ENCODE data around the gene KYAT1.
A peak's percentile ranks its signal among the peaks of the same experiment; 100 is the strongest.

KYAT1 gene

GRCh38 chr9:128786681-128787601, 94.8 kb downstream of the KYAT1 start, which contains the start of gene TBC1D13:
TSS of gene TBC1D13 (plus strand) at chr9:128787253. CDS start at chr9:128787354, 101 bp downstream.
- Histone ChIP-seq H3K27ac (ENCODE audit: low read depth, low read length, poor library complexity, severe bottlenecking) (peak within 1 kb of the TSS; percentile 43), H3F3A (ENCODE audit: insufficient read depth, low read length) (no peaks in the 10 kb centered on the region), H3K4me3 (ENCODE audit: low read depth, low read length, poor library complexity, severe bottlenecking) (peak within 1 kb of the TSS; percentile 82), H3K79me2 (ENCODE audit: insufficient read depth, low read length) (peaks cover 6% of the 10 kb centered on the region; the same call in 1 of the 2 replicates), H3K9ac (ENCODE audit: low read length) (peak within 1 kb of the TSS; percentile 83), H3K4me1 (ENCODE audit: insufficient read depth, low read length, severe bottlenecking) (peaks cover 23% of the 10 kb centered on the region), H4K20me1 (ENCODE audit: insufficient read depth, low read length) (no peaks in the 10 kb centered on the region), H3K27me3 (ENCODE audit: insufficient read depth, low read length) (no peaks in the 10 kb centered on the region), H3K4me2 (ENCODE audit: low read length) (peak within 1 kb of the TSS; percentile 89), H3K9me2 (ENCODE audit: low read depth, low read length) (no peaks in the 10 kb centered on the region), H3K36me3 (ENCODE audit: insufficient read depth, low read length) (peaks cover 12% of the 10 kb centered on the region; the same call in 1 of the 2 replicates), H2AFZ (ENCODE audit: low read length) (peak within 1 kb of the TSS; percentile 87), H3K9me3 (ENCODE audit: low read length) (peaks cover 5% of the 10 kb centered on the region; the same call in 1 of the 2 replicates)
- TF ChIP-seq CTCF (IDR thresholded peaks at IDR 0.05; ENCODE audit: low read length): no peak
- no peak for TF ChIP-seq EZH2 (IDR thresholded peaks at IDR 0.05; ENCODE audit: borderline replicate concordance, low read length)

GRCh38 chr9:128785427-128785826, 96.3 kb downstream of the KYAT1 start:
- Histone ChIP-seq H3K9me2 (ENCODE audit: low read depth, low read length) (no peaks in the 10 kb centered on the region), H4K20me1 (ENCODE audit: insufficient read depth, low read length) (no peaks in the 10 kb centered on the region)
- TF ChIP-seq CTCF (IDR thresholded peaks at IDR 0.05; ENCODE audit: low read length) (no peak), EZH2 (IDR thresholded peaks at IDR 0.05; ENCODE audit: borderline replicate concordance, low read length) (no peak)

More at GRCh38 chr9:128785427-128785826, 96.3 kb downstream of the KYAT1 start:
- Histone ChIP-seq H3K4me1 (ENCODE audit: insufficient read depth, low read length, severe bottlenecking) (peaks cover 23% of the 10 kb centered on the region), H3K4me3 (ENCODE audit: low read depth, low read length, poor library complexity, severe bottlenecking) (no peak overlapping the region), H3K9me3 (ENCODE audit: low read length) (peaks cover 10% of the 10 kb centered on the region; the same call in 1 of the 2 replicates), H3K36me3 (ENCODE audit: insufficient read depth, low read length) (peaks cover 4% of the 10 kb centered on the region; the same call in 1 of the 2 replicates), H3F3A (ENCODE audit: insufficient read depth, low read length) (no peaks in the 10 kb centered on the region), H3K27me3 (ENCODE audit: insufficient read depth, low read length) (no peaks in the 10 kb centered on the region), H2AFZ (ENCODE audit: low read length) (no peak overlapping the region), H3K4me2 (ENCODE audit: low read length) (no peak overlapping the region), H3K9ac (ENCODE audit: low read length) (no peak overlapping the region), H3K79me2 (ENCODE audit: insufficient read depth, low read length) (peaks cover 6% of the 10 kb centered on the region; the same call in 1 of the 2 replicates), H3K27ac (ENCODE audit: low read depth, low read length, poor library complexity, severe bottlenecking) (no peak overlapping the region)
